HG02885 (cell line): ENCODE measurements around the gene SCN1A.

Experiments
- ATAC-seq: cut with Tn5 transposase; IDR thresholded peaks from one replicate; pipeline ENCODE4 v1.9.1; 2021; ENCODE audit warnings: mild to moderate bottlenecking; ENCODE audit not compliant: unreplicated experiment, poor library complexity

Gene SCN1A

GRCh38 chr2:166088634-166089033 lies 39.2 kb downstream of the SCN1A start:
- no peak for ATAC-seq

DNA sequence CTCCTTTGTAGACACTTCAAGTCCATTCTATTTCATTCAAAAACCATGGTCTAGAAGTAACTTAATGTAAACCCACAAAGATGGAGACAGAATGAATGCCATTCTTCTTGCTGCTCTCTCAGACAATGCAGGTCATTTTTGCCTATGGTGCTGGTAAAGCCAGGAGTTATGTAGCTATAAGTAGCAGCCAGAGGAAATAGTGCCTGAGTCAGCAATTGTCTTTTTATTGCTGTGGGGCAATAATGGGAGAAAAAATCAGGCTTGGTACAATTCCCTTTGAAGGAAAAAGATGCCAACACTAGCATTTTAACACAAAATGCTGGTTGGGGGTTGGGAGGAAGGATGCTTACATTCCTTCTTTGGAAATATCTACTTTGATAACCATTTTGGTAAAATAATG lies 43.5 kb downstream of the SCN1A start:
- no peak for ATAC-seq

- no peak for ATAC-seq
Measured at GRCh38 chr2:166082736-166083135, 45.1 kb downstream of the SCN1A start.

- ATAC-seq, result no peak
Measured at GRCh38 chr2:166081852-166082251, 46.0 kb downstream of the SCN1A start.

DNA sequence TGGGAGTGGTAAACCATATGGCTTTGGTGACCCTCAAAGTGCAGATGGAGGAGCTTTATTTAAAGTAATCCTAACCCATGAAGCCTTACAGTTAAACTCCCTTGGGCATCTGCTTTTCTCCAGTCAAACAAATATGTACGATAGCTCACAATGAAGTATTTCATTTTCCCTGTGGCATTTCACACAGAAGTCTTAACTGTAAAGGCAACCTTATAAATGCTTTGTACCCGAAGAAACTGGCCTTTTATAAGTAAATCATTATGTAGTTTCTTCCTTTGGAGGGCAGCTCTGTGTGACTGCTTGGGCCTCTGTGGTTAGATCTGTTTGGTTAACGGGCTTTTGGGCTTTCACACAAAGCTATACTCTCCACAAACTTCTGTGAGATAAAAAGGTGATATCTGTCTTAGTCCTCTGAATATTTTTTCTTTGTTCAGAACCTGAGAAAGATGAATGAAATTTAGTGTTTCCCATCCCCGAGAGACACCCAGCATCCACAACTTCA lies 46.6 kb downstream of the SCN1A start:
- ATAC-seq, result no peak

DNA sequence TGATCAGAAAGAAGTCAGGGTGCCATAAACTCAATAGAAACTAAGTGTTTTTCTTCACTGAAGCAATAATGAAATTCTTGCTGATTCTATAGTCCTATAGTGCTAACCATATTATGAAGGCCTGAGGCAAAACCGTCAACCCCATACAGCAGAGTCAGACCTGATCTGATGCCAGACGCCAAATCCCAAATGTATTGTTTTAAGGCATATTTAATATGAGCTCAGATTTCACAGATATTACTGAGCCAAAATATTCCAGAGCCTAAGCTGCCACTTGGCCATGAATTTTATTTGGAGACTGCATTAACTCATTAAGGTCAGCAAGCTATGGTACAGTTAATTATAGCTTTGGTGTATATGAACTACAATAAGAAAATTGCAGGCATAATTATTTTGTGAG lies 53.4 kb downstream of the SCN1A start:
- no peak for ATAC-seq

GRCh38 chr2:166074011-166074410 lies 53.8 kb downstream of the SCN1A start:
- no peak for ATAC-seq

DNA sequence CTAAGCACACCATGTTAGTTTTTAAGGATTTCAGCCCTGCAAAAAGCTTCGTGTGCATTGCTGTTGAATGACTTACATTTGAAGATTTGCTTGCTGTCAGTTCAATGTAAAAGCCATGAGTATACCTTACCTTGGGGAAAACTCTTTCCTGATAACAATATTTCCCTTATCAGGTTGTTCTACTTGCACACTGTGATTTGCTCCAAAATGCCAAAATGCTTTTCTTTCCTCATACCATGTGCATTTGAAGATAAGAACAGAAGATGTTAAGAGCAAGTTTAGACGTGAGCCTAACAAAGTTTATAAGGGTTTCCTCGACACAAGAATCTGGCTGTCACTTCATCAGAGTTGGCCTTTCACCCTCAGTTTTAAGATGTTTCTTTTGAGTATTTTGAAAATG lies 57.6 kb downstream of the SCN1A start:
- no peak for ATAC-seq

DNA sequence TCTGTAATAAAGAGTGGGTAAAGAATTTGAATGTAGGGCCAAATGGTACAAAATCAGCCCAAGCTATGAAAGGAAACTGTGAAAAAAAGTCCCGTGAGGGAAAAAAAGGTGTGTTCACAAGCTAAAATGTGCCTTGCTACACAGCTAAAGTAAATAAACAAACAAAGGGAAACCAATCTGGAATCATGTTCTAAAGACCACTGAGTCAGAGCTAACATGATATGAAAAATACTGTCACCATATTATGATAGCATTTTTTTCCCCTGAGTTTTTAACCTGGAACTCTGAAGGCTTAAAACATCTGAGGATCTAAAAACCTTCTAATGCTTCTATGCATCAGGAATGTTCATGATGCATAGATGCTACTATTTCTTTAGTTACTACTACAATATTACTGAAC lies 58.8 kb downstream of the SCN1A start:
- ATAC-seq, result no peak

DNA sequence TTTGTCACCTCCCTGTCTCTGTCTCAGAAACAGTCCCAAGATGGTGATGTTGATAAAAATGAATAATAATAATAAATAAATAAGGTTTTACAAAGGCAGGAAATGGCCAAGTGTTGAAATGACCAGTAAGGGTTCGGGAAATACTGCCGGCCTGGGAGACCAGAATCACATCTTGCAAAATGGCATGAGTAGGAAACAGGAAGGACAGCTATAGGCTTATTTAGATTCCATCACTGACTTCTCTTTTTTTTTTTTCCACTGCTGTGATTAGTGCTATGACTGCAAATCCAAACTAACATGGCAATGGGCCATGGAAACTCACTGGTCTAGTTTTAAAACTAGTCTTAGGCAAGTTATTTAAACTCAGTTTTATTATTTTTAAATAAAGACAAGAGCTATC lies 60.6 kb downstream of the SCN1A start:
- ATAC-seq, result no peak

GRCh38 chr2:166060191-166060590 lies 67.6 kb downstream of the SCN1A start:
- no peak for ATAC-seq

- no peak for ATAC-seq
Measured at GRCh38 chr2:166057370-166058164, 70.3 kb downstream of the SCN1A start.

- ATAC-seq, result no peak
Measured at GRCh38 chr2:166044853-166045483, 82.9 kb downstream of the SCN1A start.

GRCh38 chr2:166042768-166043390 lies 84.9 kb downstream of the SCN1A start:
- ATAC-seq, result no peak

GRCh38 chr2:166042356-166042755 lies 85.5 kb downstream of the SCN1A start:
- no peak for ATAC-seq

DNA sequence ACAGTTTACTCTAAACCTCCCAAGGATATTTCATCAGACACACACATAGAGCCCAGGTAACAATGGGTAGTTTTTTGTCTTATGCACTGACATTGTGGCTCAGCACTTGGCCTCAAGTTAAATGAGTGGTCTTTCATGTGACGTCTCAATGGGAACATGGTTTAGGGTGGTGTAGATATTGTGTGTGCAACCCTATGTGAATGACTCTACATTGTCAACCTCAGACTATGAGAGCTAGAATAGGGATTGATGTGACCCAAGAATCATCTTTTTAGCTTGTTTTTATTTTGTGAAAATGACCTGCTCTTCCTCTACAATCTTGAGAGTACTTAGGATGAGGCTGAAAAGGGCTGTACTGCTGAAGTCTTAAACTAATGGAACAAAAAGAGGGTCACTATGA lies 86.2 kb downstream of the SCN1A start:
- no peak for ATAC-seq

- no peak for ATAC-seq
Measured at GRCh38 chr2:166032361-166032760, 95.5 kb downstream of the SCN1A start.

DNA sequence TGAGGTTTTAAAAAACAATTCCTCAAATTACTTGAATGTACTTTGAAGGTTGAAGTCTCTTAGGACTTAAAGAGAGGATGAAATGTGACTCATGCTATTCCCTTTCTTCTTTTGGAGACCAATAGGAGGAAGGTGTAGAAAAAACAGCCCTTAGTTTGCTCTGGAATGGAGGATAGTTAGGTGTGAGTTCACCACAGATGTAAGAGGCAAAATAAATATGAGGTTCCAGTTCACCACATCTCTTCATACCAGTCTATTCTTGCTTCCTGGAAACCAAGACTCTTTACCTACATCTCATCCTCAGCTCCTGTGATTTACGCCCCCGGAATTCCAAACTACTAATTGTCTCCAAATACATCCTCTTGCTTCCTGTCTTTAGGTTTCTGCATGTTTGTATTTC lies 96.8 kb downstream of the SCN1A start:
- no peak for ATAC-seq

DNA sequence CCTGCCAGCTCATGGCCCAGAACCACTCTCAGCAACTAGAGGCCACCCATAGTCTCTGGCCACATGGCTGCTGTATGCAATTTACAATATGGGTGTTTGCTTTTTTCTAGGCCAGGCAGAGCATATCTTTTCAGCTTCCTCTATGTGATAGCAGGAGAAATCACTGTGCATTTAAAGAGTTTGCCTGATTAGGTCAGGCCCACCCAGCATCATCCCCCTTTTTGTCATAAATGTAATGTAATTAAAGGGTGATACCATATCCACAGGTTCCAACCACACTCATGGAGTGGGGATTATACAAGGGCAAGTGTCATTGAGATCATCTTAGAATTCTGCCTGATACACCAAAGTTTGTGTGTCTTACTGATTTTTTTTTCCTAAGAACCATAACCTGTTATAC lies 102.5 kb downstream of the SCN1A start:
- no peak for ATAC-seq

DNA sequence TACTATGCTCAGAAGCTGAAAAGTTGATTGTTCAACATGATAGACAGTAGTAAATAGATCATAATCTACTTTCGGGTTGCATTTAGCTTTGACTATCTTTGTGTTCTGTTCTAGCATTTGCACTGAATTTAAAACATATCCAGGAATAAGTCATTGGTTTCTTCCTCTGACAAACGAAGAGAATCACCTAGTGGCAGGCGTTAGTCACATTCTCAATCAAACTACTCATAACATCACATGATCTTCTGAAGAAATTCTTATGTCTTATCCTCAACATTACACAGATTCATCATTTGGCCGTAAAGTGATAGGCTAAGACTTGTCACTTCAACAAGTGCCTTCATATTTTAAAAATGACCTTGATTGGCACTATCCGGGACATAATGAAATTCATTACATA lies 110.6 kb downstream of the SCN1A start:
- ATAC-seq, result no peak

GRCh38 chr2:166013878-166014277 lies 113.9 kb downstream of the SCN1A start:
- ATAC-seq, result no peak
